GM18511 (cell line): ENCODE measurements around the gene ST7.
"Not testable (repeated sequence)": the region's sequence is repeated elsewhere in the genome, so short reads cannot be mapped to it uniquely, and the experiment has no call there.

Source experiments
- ATAC-seq: cut with Tn5 transposase; IDR thresholded peaks from one replicate; pipeline ENCODE4 v1.9.1; 2021; ENCODE audit warnings: mild to moderate bottlenecking, moderate library complexity; ENCODE audit not compliant: unreplicated experiment

ST7 gene

DNA sequence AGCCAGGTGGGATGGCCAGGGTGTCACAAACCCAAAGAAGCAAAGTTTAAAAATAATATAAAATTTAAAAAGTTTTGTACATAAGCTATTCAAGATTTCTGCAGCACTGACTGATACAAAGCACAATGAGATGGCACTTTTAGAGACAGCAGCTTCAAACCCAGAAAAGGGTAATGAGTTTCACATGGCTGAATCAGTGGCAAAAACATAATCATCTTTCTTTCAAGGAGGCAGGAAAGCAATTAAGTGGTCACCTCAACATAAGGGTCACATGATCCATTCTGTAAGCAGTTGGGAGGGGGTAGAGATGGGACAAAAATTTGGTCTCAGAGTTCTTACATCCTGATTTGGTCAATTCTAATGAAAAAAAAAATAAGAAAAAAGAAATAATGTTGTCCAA, 17.9 kb downstream of the ST7 start:
- peak; percentile 23 for ATAC-seq

DNA sequence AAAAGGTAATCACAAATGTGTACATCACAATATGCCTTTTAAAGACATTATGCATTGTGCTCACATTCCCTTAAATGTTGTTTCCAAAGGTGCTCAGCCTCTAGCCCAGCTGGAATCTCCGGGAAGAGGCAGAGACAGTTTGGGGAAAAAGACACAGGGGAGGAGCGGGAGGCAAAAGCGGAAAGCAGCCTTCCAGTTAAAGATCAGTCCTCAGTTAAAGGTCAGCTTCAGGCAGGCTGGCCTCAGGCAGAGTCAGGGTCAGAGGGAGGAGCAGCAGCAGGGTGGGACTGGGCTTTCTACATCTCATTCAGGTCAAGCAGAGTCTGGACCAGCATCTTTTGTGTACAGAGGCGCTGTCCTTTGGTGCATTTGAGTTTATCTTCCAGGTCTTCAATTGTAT, 18.6 kb downstream of the ST7 start:
- ATAC-seq: no peak

- not testable (repeated sequence) for ATAC-seq
Observed at GRCh38 chr7:116975024-116975423, 21.7 kb downstream of the ST7 start.

GRCh38 chr7:116977172-116977571, 23.9 kb downstream of the ST7 start:
- ATAC-seq: no peak

GRCh38 chr7:116978006-116978405, 24.7 kb downstream of the ST7 start:
- ATAC-seq: no peak

DNA sequence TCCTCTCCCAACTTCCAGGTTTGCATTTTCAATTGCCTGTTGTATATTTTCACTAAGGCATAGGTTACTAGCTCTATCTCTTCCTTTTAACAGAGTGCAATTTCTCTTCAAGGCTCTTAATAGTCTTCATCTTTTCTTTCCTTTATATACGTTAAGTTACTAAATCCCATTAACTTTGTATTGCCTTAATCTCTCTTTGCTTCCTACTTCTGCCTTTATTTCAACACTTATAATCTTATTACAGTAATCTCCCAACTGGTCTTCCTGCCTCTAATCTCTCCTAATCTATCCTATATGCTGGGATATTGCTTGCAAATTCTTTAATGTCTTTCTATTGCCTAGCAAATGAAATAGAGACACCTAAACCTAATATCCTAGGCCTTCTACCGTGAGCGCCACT, 26.1 kb downstream of the ST7 start:
- ATAC-seq: no peak

GRCh38 chr7:116980354-116980753, 27.1 kb downstream of the ST7 start:
- ATAC-seq: no peak

- peak; percentile 55 for ATAC-seq
Observed at GRCh38 chr7:116981939-116982338, 28.6 kb downstream of the ST7 start.

GRCh38 chr7:116984511-116984910, 31.2 kb downstream of the ST7 start:
- ATAC-seq: no peak

GRCh38 chr7:116984917-116985316, 31.6 kb downstream of the ST7 start:
- no peak for ATAC-seq

- no peak for ATAC-seq
Observed at GRCh38 chr7:116985575-116985974, 32.3 kb downstream of the ST7 start.

- ATAC-seq: peak; percentile 49
Observed at GRCh38 chr7:116986611-116987565, 33.6 kb downstream of the ST7 start.

GRCh38 chr7:116988363-116988989, 35.2 kb downstream of the ST7 start:
- ATAC-seq: no peak

DNA sequence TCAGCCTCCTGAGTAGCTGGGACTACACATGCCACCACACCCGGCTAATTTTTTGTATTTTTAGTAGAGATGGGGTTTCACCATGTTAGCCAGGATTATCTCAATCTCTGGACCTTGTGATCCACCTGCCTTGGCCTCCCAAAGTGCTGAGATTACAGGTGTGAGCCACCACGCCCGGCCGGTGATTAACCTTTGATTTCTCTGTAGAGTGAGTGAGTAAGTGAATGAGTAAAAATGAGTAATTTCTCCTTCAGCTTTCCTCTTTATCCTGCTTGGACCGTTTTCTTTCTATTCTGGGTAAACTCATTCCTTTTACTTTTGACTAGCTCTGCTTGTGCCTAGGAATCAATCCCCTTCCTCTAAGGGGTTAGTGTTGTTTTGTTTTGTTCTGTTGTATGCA, 36.8 kb downstream of the ST7 start:
- ATAC-seq: no peak

- no peak for ATAC-seq
Observed at GRCh38 chr7:116991233-116991632, 37.9 kb downstream of the ST7 start.

- ATAC-seq: no peak
Observed at GRCh38 chr7:116994611-116995010, 41.3 kb downstream of the ST7 start.

GRCh38 chr7:116997972-116998371, 44.7 kb downstream of the ST7 start:
- no peak for ATAC-seq

- ATAC-seq: no peak
Observed at GRCh38 chr7:116998567-116999175, 45.4 kb downstream of the ST7 start.

GRCh38 chr7:116999311-116999710, 46.0 kb downstream of the ST7 start:
- ATAC-seq: no peak

- no peak for ATAC-seq
Observed at GRCh38 chr7:117001283-117001682, 48.0 kb downstream of the ST7 start.

DNA sequence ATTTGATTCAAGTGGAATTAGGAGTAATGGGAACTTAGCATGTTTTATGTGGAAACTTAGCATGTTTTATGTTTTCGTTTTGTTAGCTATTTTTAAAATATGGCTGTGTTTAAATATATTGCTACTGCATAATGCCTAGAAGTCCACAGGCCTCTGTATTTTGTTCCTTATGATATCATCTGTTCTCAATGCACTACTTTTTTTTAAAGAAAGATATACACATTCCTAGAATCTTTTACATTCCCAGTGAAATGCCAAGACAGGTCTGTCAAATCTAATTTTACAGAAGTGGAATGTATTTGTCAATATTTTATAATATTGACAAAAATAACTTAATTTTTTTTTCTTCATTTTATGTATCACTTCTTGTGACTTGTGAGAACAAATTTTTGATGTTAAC, 51.6 kb downstream of the ST7 start:
- ATAC-seq: no peak

DNA sequence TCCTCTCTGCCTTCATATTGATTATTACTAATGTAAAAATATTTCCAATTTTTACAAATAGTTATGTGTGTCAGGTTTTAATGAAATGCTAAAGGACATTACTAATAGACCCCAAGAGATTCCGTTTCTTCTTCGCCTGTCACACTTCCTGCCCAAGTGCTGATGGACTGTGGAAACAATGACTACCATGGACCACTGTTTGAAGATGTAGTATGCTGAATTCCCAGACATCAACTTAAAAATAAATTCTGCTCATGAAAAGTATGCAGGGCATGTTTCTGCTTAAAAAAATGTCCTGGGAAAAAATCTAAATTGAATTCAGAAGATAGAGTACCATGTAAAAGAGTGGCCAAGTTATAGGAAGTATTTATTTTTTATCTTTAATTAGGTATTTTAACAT, 52.1 kb downstream of the ST7 start:
- no peak for ATAC-seq
